Natural killer cell treated with Interleukin-12 subunit alpha and Interleukin-12 subunit beta and Interleukin-15 and Interleukin-18, amount 100 ng/mL, for 72 hours (primary cell): ENCODE data around the gene ACTL8. TPM values are rescaled to one million over a fixed set of nuclear protein-coding genes. Genes with fewer than 3 reads are reported as not detected.

ENCODE experiments used
- ATAC-seq, 2 donors: fragments of 150-1000 bp; cut with Tn5 transposase in 1 of 2; sonication (Bioruptor Pico), chemical (Tn5 transposase) in 1 of 2; 2 replicates each; pipeline ENCODE4 v1.10.0; 2021
- DNase-seq: peaks from one replicate; pipeline ENCODE4 v3.0.0; 2022; ENCODE audit warnings: low spot score
- H3K27ac Mint-ChIP-seq, 2 donors: 1 replicate in 1 of 2; 2 replicates in 1 of 2; pipeline ENCODE4 v1.8.0; 2022; ENCODE audit warnings: mixed read lengths in 2 of 2, mild to moderate bottlenecking in 1 of 2, moderate library complexity in 1 of 2
- H3K27me3 Mint-ChIP-seq, 2 donors: 1 replicate in 1 of 2; 2 replicates in 1 of 2; pipeline ENCODE4 v1.8.0; 2022; ENCODE audit warnings: mixed read lengths in 2 of 2
- H3K36me3 Mint-ChIP-seq: one replicate; pipeline ENCODE4 v1.8.0; 2022; ENCODE audit warnings: mixed read lengths
- H3K4me1 Mint-ChIP-seq, 2 donors: 1 replicate in 1 of 2; 2 replicates in 1 of 2; pipeline ENCODE4 v1.8.0; 2022; ENCODE audit warnings: low read depth in 2 of 2, mixed read lengths in 2 of 2, mild to moderate bottlenecking in 1 of 2
- H3K4me3 Mint-ChIP-seq: one replicate; pipeline ENCODE4 v1.8.0; 2022; ENCODE audit warnings: mixed read lengths
- H3K9me3 Mint-ChIP-seq: 2 replicates; pipeline ENCODE4 v1.8.0; 2022; ENCODE audit warnings: mixed read lengths
- total RNA-seq, 2 donors: library from RNA; stranded (reverse); gene quantifications; one replicate each; pipeline ENCODE4 v1.2.3, GENCODE V29; 2022

ACTL8 gene
- total RNA-seq = not detected

GRCh38 chr1:17755120-17755519 is at the start of gene ACTL8:
Gene ACTL8, plus strand, starts transcription at chr1:17755333. Its CDS starts 67,676 bp downstream, at chr1:17823009.
- Mint-ChIP-seq H3K27ac (no peak within 1 kb of the TSS), H3K4me3 (no peak within 1 kb of the TSS), H3K36me3 (peaks cover 18% of the 10 kb centered on the region), H3K27me3 (peaks cover 0 to 3% of the 10 kb centered on the region in 2 donors), H3K4me1 (no peaks in the 10 kb centered on the region), H3K9me3 (peaks cover 16% of the 10 kb centered on the region)
- DNase-seq (no peak), ATAC-seq (no peak)

DNA sequence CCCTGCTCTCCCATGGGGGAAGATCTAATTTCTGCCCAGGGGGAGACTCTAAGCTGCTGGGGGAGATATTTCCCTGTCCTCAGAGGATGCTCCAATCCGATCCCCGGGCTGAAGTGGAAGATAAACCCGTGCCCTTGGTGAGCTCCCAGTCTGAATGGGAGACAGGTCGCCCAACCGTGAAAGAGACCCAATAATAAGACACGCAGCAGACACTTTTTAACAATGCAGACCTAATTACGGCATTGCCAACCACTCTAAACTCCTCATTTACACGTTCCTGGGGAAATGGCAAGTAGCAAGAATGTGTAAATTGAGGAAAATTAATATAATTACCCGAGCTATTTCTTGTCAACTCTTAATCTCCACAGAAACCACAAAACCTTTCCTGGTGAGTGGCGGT is 48.7 kb upstream of the ACTL8 start:
- DNase-seq = no peak

DNA sequence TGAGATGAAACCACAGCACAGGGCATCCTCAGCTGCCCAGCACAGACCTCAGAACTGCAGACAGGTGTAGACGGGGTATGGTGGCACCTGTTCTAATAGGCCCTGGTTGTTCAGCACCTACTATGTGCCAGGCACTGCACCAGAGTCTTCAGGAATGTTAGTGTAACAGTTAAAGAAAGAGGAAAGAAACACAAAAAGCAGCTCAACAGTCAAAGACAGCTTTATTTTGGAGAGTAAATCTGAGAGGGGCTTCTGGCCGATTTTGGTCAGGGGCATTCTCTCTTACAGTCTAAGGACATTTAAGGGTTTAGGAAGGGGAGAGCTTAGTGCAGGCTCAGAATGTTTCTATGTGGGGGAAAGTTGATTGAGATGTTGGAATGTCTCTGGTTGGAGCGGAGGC is 45.2 kb upstream of the ACTL8 start:
- ATAC-seq (no peak), DNase-seq (no peak)
- Mint-ChIP-seq H3K9me3 (no peaks in the 10 kb centered on the region), H3K36me3 (no peaks in the 10 kb centered on the region), H3K27ac (no peak overlapping the region), H3K27me3 (peaks cover 0 to 2% of the 10 kb centered on the region in 2 donors), H3K4me3 (no peak overlapping the region), H3K4me1 (no peaks in the 10 kb centered on the region)

More for the DNA sequence above, 48.7 kb upstream of the ACTL8 start:
- no peaks in the 10 kb centered on the region for H3K9me3 Mint-ChIP-seq
- H3K4me3 Mint-ChIP-seq = no peak overlapping the region
- no peak overlapping the region for H3K27ac Mint-ChIP-seq
- H3K4me1 Mint-ChIP-seq = no peaks in the 10 kb centered on the region
- H3K27me3 Mint-ChIP-seq = peaks cover 0 to 2% of the 10 kb centered on the region in 2 donors
- H3K36me3 Mint-ChIP-seq = no peaks in the 10 kb centered on the region
- no peak for ATAC-seq

- H3K27ac Mint-ChIP-seq = no peak overlapping the region
- DNase-seq = no peak
- H3K4me1 Mint-ChIP-seq = no peaks in the 10 kb centered on the region
- no peak overlapping the region for H3K4me3 Mint-ChIP-seq
- H3K27me3 Mint-ChIP-seq = peaks cover 0 to 2% of the 10 kb centered on the region in 2 donors
- no peaks in the 10 kb centered on the region for H3K9me3 Mint-ChIP-seq
- no peaks in the 10 kb centered on the region for H3K36me3 Mint-ChIP-seq
- no peak for ATAC-seq
Measured at GRCh38 chr1:17710889-17711576, 44.1 kb upstream of the ACTL8 start.

DNA sequence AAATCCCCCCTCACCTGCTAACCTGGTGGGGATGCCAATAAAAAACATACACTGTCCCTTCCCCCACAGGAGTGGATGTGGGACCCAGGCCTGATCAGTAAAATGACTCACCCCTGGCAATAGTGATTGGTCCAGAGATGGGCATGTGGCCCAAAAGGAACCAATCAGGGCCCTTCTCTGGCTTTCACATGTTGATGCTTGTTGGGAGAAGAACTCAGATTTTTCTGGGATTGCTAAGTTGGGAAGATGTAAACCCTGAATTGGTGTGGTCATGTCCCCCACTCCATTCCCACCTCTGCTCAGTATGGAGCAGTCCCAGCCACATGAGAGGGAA is 43.6 kb upstream of the ACTL8 start:
- DNase-seq (no peak), ATAC-seq (no peak)
- no peaks in the 10 kb centered on the region for H3K4me1 Mint-ChIP-seq
- no peaks in the 10 kb centered on the region for H3K36me3 Mint-ChIP-seq
- no peak overlapping the region for H3K4me3 Mint-ChIP-seq
- H3K27me3 Mint-ChIP-seq = peaks cover 0 to 2% of the 10 kb centered on the region in 2 donors
- H3K9me3 Mint-ChIP-seq = no peaks in the 10 kb centered on the region
- H3K27ac Mint-ChIP-seq = no peak overlapping the region

- no peaks in the 10 kb centered on the region for H3K9me3 Mint-ChIP-seq
- DNase-seq (no peak), ATAC-seq (no peak)
- no peaks in the 10 kb centered on the region for H3K36me3 Mint-ChIP-seq
- H3K27me3 Mint-ChIP-seq = peaks cover 0 to 2% of the 10 kb centered on the region in 2 donors
- H3K4me3 Mint-ChIP-seq = no peak overlapping the region
- no peak overlapping the region for H3K27ac Mint-ChIP-seq
- no peaks in the 10 kb centered on the region for H3K4me1 Mint-ChIP-seq
Measured at GRCh38 chr1:17711941-17712340, 43.2 kb upstream of the ACTL8 start.

GRCh38 chr1:17713993-17714392 is 41.1 kb upstream of the ACTL8 start:
- DNase-seq (no peak), ATAC-seq (no peak)
- no peak overlapping the region for H3K4me3 Mint-ChIP-seq
- no peaks in the 10 kb centered on the region for H3K4me1 Mint-ChIP-seq
- no peaks in the 10 kb centered on the region for H3K36me3 Mint-ChIP-seq
- H3K9me3 Mint-ChIP-seq = no peaks in the 10 kb centered on the region
- peaks cover 2 to 8% of the 10 kb centered on the region in 2 donors for H3K27me3 Mint-ChIP-seq
- H3K27ac Mint-ChIP-seq = no peak overlapping the region

DNA sequence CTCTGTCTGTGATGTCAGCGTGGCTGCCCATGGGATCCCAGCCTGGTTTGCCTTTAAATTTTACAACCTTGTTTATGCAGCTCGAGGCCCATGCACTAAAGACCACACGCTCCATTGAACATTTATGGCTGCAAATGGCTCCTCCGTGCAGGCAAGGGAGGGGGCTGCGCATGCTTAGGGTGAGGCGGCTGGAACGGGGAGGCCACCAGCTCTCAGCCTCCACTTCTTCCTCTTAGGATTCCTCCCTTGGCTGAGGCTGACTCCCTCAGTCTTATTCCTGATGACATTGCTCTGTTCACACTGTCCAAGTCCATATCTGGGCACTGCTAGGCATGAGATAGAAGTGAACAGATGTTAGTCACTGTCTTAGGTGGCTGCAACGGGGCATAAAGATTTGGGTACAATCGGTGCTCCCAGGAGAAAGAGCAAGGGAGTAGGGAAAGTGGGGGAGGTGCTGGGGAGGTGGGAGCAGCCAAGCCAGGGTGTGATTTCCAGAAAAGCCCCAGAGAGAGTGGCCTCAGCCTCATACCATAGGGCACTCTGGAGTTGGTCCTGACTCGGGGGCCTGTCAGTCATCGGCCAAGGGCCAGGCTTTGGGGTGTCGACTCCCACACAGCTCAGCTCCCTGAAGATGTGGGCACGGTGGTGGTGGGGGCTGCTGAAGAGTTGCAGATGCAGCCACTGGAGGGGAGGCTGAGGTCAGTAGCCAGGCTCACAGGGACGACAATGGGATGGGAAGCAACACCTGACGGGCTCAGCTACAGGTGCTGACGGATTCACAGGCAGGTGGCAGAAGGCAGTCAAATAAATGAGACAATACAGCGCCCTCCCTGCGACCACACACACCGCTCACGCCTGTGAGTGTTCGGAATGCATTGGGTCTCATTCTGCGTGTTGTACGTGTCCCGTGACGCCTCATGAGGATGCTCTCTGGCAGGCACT is 37.3 kb upstream of the ACTL8 start:
- Mint-ChIP-seq H3K4me1 (no peaks in the 10 kb centered on the region), H3K27ac (no peak overlapping the region), H3K27me3 (peaks cover 7 to 13% of the 10 kb centered on the region in 2 donors), H3K9me3 (no peaks in the 10 kb centered on the region), H3K36me3 (no peaks in the 10 kb centered on the region), H3K4me3 (no peak overlapping the region)
- DNase-seq (no peak), ATAC-seq (no peak)

GRCh38 chr1:17719874-17720273 is 35.3 kb upstream of the ACTL8 start:
- Mint-ChIP-seq H3K9me3 (no peaks in the 10 kb centered on the region), H3K27ac (no peak overlapping the region), H3K4me1 (no peaks in the 10 kb centered on the region), H3K36me3 (no peaks in the 10 kb centered on the region), H3K27me3 (peaks cover 7 to 13% of the 10 kb centered on the region in 2 donors), H3K4me3 (no peak overlapping the region)
- ATAC-seq (peak in 1 of 2 donors; percentile 33), DNase-seq (no peak)

DNA sequence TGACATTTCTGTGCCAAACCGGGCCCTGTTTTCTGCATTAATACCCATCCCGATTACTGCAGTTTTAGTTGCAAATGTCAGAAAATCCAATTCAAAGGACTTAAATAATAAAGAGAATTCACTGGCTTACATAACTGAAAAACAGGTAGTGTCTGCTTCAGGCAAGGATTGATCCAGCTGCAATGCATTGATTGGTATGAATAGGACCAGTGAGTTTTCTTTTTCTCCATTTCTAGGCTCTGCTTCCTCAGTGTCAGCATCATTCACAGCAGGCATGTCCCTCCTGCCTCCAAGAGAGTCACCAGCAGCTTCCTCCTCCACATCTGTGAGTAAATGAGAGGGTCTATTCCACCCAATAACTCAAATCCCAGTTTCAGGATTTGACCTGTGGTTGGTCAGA is 33.7 kb upstream of the ACTL8 start:
- ATAC-seq (no peak), DNase-seq (no peak)
- H3K27ac Mint-ChIP-seq = no peak overlapping the region
- H3K9me3 Mint-ChIP-seq = no peaks in the 10 kb centered on the region
- H3K4me3 Mint-ChIP-seq = no peak overlapping the region
- peaks cover 7 to 13% of the 10 kb centered on the region in 2 donors for H3K27me3 Mint-ChIP-seq
- no peaks in the 10 kb centered on the region for H3K36me3 Mint-ChIP-seq
- H3K4me1 Mint-ChIP-seq = no peaks in the 10 kb centered on the region

GRCh38 chr1:17723684-17724083 is 31.4 kb upstream of the ACTL8 start:
- H3K27ac Mint-ChIP-seq = no peak overlapping the region
- peaks cover 6 to 7% of the 10 kb centered on the region in 2 donors for H3K27me3 Mint-ChIP-seq
- no peak overlapping the region for H3K4me3 Mint-ChIP-seq
- DNase-seq (no peak), ATAC-seq (no peak)
- H3K36me3 Mint-ChIP-seq = no peaks in the 10 kb centered on the region
- no peaks in the 10 kb centered on the region for H3K4me1 Mint-ChIP-seq
- H3K9me3 Mint-ChIP-seq = no peaks in the 10 kb centered on the region

DNA sequence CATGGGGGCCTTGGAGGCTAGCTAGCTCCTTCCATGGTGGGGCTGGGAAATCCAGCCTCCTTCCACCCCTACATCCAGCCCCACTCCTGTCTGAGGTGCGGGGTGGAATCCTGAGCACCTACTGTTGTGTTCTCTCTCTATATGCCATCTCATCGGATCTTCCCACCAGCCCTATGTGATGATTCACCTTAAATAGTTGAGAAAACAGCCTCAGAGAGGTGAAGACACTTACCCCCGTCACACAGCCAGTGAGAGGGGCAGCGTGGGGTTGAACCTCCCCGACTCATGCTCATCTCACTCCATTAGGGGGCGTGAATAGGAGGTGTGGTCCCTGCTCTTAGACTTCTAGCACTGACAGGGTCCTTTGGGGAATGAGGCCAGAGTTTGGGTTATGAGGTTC is 31.0 kb upstream of the ACTL8 start:
- Mint-ChIP-seq H3K27me3 (peaks cover 5 to 7% of the 10 kb centered on the region in 2 donors), H3K9me3 (no peaks in the 10 kb centered on the region), H3K4me1 (no peaks in the 10 kb centered on the region), H3K4me3 (no peak overlapping the region), H3K27ac (no peak overlapping the region), H3K36me3 (no peaks in the 10 kb centered on the region)
- no peak for DNase-seq
- peak in 1 of 2 donors; percentile 21 for ATAC-seq

GRCh38 chr1:17725084-17725719 is 29.9 kb upstream of the ACTL8 start:
- Mint-ChIP-seq H3K4me1 (no peaks in the 10 kb centered on the region), H3K36me3 (no peaks in the 10 kb centered on the region), H3K27ac (no peak overlapping the region), H3K27me3 (peaks cover 5 to 6% of the 10 kb centered on the region in 2 donors), H3K9me3 (no peaks in the 10 kb centered on the region), H3K4me3 (no peak overlapping the region)
- no peak for DNase-seq
- no peak for ATAC-seq
